ENCODE results near the gene ASIC1. TPM values are rescaled to one million over a fixed set of nuclear protein-coding genes. Genes with fewer than 3 reads are reported as not detected.

ASIC1 gene
- polyA plus RNA-seq, 1 experiment = 7.0 TPM

GRCh38 chr12:50078281-50078680, 20.9 kb downstream of the ASIC1 start:
- TF ChIP-seq CTCF (IDR thresholded peaks at IDR 0.05; ENCODE audit: insufficient read depth, low read depth, low read length) = no peak
- Histone ChIP-seq H3K27me3 (ENCODE audit: control insufficient read depth, insufficient read depth, low read length) (no peaks in the 10 kb centered on the region; the same call in 1 of the 2 replicates), H3K4me3 (ENCODE audit: low read depth, low read length) (no peak overlapping the region), H3K36me3 (ENCODE audit: control insufficient read depth, insufficient read depth, low read length) (no peaks in the 10 kb centered on the region)
- POLR2A ChIA-PET = no interaction called here
- no peak for DNase-seq (ENCODE audit: low read depth)
- CTCF ChIA-PET = interaction anchor here (1.0 kb wide), 2 partner anchors 112 to 236 kb away, joined by 3 to 4 read pairs; no protein-coding TSS in a partner anchor

- Histone ChIP-seq H3K36me3 (ENCODE audit: control insufficient read depth, insufficient read depth, low read length) (no peaks in the 10 kb centered on the region), H3K27me3 (ENCODE audit: control insufficient read depth, insufficient read depth, low read length) (no peaks in the 10 kb centered on the region; the same call in 1 of the 2 replicates), H3K4me3 (ENCODE audit: low read depth, low read length) (no peak overlapping the region)
- no peak for TF ChIP-seq CTCF (IDR thresholded peaks at IDR 0.05; ENCODE audit: insufficient read depth, low read depth, low read length)
- no peak for DNase-seq (ENCODE audit: low read depth)
- POLR2A ChIA-PET = no interaction called here
- CTCF ChIA-PET = interaction anchor here (0.6 to 1.2 kb wide), 3 partner anchors 10 to 424 kb away, joined by 3 to 5 read pairs (median 4); no protein-coding TSS in a partner anchor
These were observed 22.4 kb downstream of the ASIC1 start for GRCh38 chr12:50079771-50080170.

GRCh38 chr12:50081096-50081808, 23.9 kb downstream of the ASIC1 start:
- no peak overlapping the region for H3K4me3 ChIP-seq (ENCODE audit: low read depth, low read length)
- no peaks in the 10 kb centered on the region for H3K36me3 ChIP-seq (ENCODE audit: control insufficient read depth, insufficient read depth, low read length)
- TF ChIP-seq CTCF (IDR thresholded peaks at IDR 0.05; ENCODE audit: insufficient read depth, low read depth, low read length) = no peak
- no peak for DNase-seq (ENCODE audit: low read depth)
- ChIA-PET POLR2A (no interaction called here), CTCF (no interaction called here)
- no peaks in the 10 kb centered on the region; the same call in 1 of the 2 replicates for H3K27me3 ChIP-seq (ENCODE audit: control insufficient read depth, insufficient read depth, low read length)

- CTCF ChIA-PET = interaction anchor here (0.9 to 3.6 kb wide), 5 partner anchors 12 to 116 kb away, joined by 3 to 23 read pairs (median 5); partner anchors contain the start of gene COX14
These were observed 25.2 kb downstream of the ASIC1 start for GRCh38 chr12:50082644-50083043.

More at GRCh38 chr12:50082644-50083043, 25.2 kb downstream of the ASIC1 start:
- Histone ChIP-seq H3K27me3 (ENCODE audit: control insufficient read depth, insufficient read depth, low read length) (no peaks in the 10 kb centered on the region; the same call in 1 of the 2 replicates), H3K36me3 (ENCODE audit: control insufficient read depth, insufficient read depth, low read length) (0 out of 2 replicates have a peak, but pooled peaks cover 1% of the 10 kb centered on the region), H3K4me3 (ENCODE audit: low read depth, low read length) (no peak overlapping the region)
- DNase-seq (ENCODE audit: low read depth) = no peak
- POLR2A ChIA-PET = no interaction called here
- no peak for TF ChIP-seq CTCF (IDR thresholded peaks at IDR 0.05; ENCODE audit: insufficient read depth, low read depth, low read length)
